Esophagus squamous epithelium (tissue), 4 donors: ENCODE data around the gene RAB17.

Experiments used
- CTCF ChIP-seq, 6 experiments: fragments of 450-650 bp in 4 of 6; fragments of 200-600 bp in 2 of 6; sonication (generic) in 2 of 6; IDR thresholded peaks; one replicate each; pipeline ENCODE4 v1.5.1; 2016 to 2019; ENCODE audit warnings: antibody characterized with exemption in 6 of 6, mild to moderate bottlenecking in 4 of 6, moderate library complexity in 4 of 6
- POLR2A ChIP-seq, 4 donors: fragments of 450-650 bp; IDR thresholded peaks; one replicate each; pipeline ENCODE4 v1.6.1; 2017; ENCODE audit warnings: antibody characterized with exemption in 4 of 4, mild to moderate bottlenecking in 4 of 4, moderate library complexity in 3 of 4

GRCh38 chr2:237541243-237541642, 49.3 kb downstream of the RAB17 start:
- no peak for TF ChIP-seq POLR2A (IDR thresholded peaks at IDR 0.05)
- TF ChIP-seq CTCF (IDR thresholded peaks at IDR 0.05) = no peak
